ENCODE measurements around the gene PIK3CA. TPM values are rescaled to one million over a fixed set of nuclear protein-coding genes. Genes with fewer than 3 reads are reported as not detected.
"Not testable (repeated sequence)": the region's sequence is repeated elsewhere in the genome, so short reads cannot be mapped to it uniquely, and the experiment has no call there.

The PIK3CA gene
- total RNA-seq, 6 experiments from 2014 or later = 6.5 to 13.1 (median 11.2) TPM

DNA sequence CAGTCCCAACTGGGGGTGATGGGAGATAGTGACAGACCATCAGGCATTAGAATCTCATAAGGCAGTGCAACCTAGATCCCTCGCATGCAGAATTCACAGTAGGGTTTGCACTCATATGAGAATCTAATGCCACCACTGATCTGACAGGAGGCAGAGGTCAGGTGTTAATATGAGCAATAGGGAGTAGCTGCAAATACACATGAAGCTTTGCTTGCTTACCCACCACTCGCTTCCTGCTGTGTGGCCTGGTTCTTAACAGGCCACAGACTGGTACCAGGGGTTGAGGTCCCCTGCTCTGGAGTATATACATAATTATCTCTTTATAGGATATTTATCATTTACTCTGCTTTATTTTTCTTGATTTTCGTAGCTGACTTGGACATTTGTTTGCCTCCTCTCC is 40.5 kb upstream of the PIK3CA start:
- WGBS (ENCODE audit: insufficient coverage, low coverage, low lambda C conversion rate, missing lambda C conversion rate) = 72% methylated on average over 3 of the region's 3 CpGs
- H3K4me1 ChIP-seq = no peaks in the 10 kb centered on the region
- H3K36me3 ChIP-seq = no peaks in the 10 kb centered on the region
- ATAC-seq (no peak), DNase-seq (no peak)
- intact Hi-C loops (cut with DNase I) = no loop called here
- H3K4me3 ChIP-seq = no peak overlapping the region
- H3K27me3 ChIP-seq = no peaks in the 10 kb centered on the region
- no peaks in the 10 kb centered on the region for H3K9me3 ChIP-seq
- no peak for TF ChIP-seq POLR2A (IDR thresholded peaks at IDR 0.05)
- H3K27ac ChIP-seq = no peak overlapping the region

DNA sequence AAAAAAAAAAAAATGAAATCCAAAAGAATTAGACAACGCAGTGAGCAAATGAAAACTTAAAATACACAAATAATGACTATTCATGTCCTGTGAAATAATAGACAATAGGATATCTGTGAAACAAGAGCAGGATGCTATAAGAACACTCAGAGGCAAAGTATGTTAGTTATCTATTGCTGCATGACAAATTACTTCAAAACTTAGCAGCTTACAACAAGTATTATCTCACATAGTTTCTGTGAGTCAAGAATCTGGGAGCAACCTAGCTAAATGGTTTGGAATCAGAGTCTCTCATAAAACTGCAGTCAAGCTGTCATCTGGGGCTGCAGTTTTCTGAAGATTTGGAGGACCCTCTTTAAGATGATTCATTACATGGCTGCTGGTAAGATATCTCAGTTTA is 40.1 kb upstream of the PIK3CA start:
- Histone ChIP-seq H3K4me1 (no peaks in the 10 kb centered on the region), H3K27ac (no peak overlapping the region), H3K4me3 (no peak overlapping the region), H3K27me3 (no peaks in the 10 kb centered on the region), H3K9me3 (no peaks in the 10 kb centered on the region), H3K36me3 (no peaks in the 10 kb centered on the region)
- DNase-seq = no peak
- 33% methylated on average over 1 of the region's 1 CpG for WGBS (ENCODE audit: insufficient coverage, low coverage, low lambda C conversion rate, missing lambda C conversion rate)
- ATAC-seq = no peak
- intact Hi-C loops (cut with DNase I) = no loop called here
- TF ChIP-seq POLR2A (IDR thresholded peaks at IDR 0.05) = no peak
- no peak for TF ChIP-seq CTCF (IDR thresholded peaks at IDR 0.05)

GRCh38 chr3:179113903-179114302 is 34.3 kb upstream of the PIK3CA start:
- intact Hi-C loops (cut with DNase I) = no loop called here
- H3K27me3 ChIP-seq = no peaks in the 10 kb centered on the region
- DNase-seq (no peak), ATAC-seq (no peak)
- no peak overlapping the region for H3K4me3 ChIP-seq
- H3K36me3 ChIP-seq = no peaks in the 10 kb centered on the region
- H3K4me1 ChIP-seq = no peaks in the 10 kb centered on the region
- H3K9me3 ChIP-seq = no peaks in the 10 kb centered on the region
- WGBS (ENCODE audit: insufficient coverage, low coverage, low lambda C conversion rate, missing lambda C conversion rate) = 58% methylated on average over 2 of the region's 2 CpGs
- TF ChIP-seq POLR2A (IDR thresholded peaks at IDR 0.05) (no peak), CTCF (IDR thresholded peaks at IDR 0.05) (no peak)
- H3K27ac ChIP-seq = no peak overlapping the region

GRCh38 chr3:179115444-179115843 is 32.7 kb upstream of the PIK3CA start:
- H3K27me3 ChIP-seq; H3K36me3 ChIP-seq; H3K27ac ChIP-seq; H3K9me3 ChIP-seq; DNase-seq; H3K4me1 ChIP-seq; ATAC-seq; intact Hi-C loops (cut with DNase I); H3K4me3 ChIP-seq: not testable (repeated sequence)
- 42% methylated on average over 1 of the region's 1 CpG for WGBS (ENCODE audit: insufficient coverage, low coverage, low lambda C conversion rate, missing lambda C conversion rate)

DNA sequence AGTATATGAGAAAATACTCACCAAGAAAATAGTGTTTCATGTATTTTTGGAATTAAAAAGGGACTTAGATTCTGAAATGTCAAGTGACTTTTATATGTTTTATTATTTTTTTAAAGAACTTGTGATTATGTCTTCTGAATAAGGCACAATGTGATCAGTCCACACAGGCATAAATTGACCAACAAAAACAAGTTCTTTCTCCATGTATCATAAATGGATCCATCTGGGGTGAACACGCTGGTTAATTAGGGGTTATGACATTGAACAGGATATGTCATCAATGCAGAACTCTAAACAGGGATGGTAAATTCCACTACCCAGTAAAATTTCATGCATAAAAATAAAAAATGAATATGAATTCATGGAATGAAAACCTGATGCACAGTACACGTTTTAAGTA is 31.3 kb upstream of the PIK3CA start:
- Histone ChIP-seq H3K27me3 (no peaks in the 10 kb centered on the region), H3K4me3 (no peak overlapping the region), H3K4me1 (no peaks in the 10 kb centered on the region), H3K9me3 (no peaks in the 10 kb centered on the region), H3K36me3 (no peaks in the 10 kb centered on the region), H3K27ac (no peak overlapping the region)
- 46% methylated on average over 2 of the region's 2 CpGs for WGBS (ENCODE audit: insufficient coverage, low coverage, low lambda C conversion rate, missing lambda C conversion rate)
- intact Hi-C loops (cut with DNase I) = no loop called here
- ATAC-seq (no peak), DNase-seq (no peak)
- no peak for TF ChIP-seq CTCF (IDR thresholded peaks at IDR 0.05)
- TF ChIP-seq POLR2A (IDR thresholded peaks at IDR 0.05) = no peak

GRCh38 chr3:179132191-179132890 is 15.8 kb upstream of the PIK3CA start:
- H3K4me3 ChIP-seq; intact Hi-C loops (cut with DNase I): not testable (repeated sequence)
- 88% methylated on average over 11 of the region's 27 CpGs for WGBS (ENCODE audit: insufficient coverage, low coverage, low lambda C conversion rate, missing lambda C conversion rate)

More at GRCh38 chr3:179132191-179132890, 15.8 kb upstream of the PIK3CA start:
- not testable (repeated sequence) for H3K9me3 ChIP-seq, DNase-seq, ATAC-seq, H3K4me1 ChIP-seq, H3K36me3 ChIP-seq, H3K27me3 ChIP-seq, H3K27ac ChIP-seq
